Ecto neural progenitor cell (in vitro differentiated cells): ENCODE measurements around the gene TBC1D2.
A peak's percentile ranks its signal among the peaks of the same experiment; 100 is the strongest.
"Not testable (repeated sequence)": the region's sequence is repeated elsewhere in the genome, so short reads cannot be mapped to it uniquely, and the experiment has no call there.

Source experiments
- DNase-seq: peaks from one replicate; pipeline ENCODE4 v3.0.0-alpha.2; 2018; ENCODE audit warnings: low spot score

Gene TBC1D2

GRCh38 chr9:98270284-98270683 is 14.8 kb upstream of the TBC1D2 start:
- not testable (repeated sequence) for DNase-seq

GRCh38 chr9:98269652-98270051 is 14.2 kb upstream of the TBC1D2 start:
- not testable (repeated sequence) for DNase-seq

GRCh38 chr9:98267556-98267955 is 12.1 kb upstream of the TBC1D2 start:
- DNase-seq: not testable (repeated sequence)

GRCh38 chr9:98264516-98264915 is 9.1 kb upstream of the TBC1D2 start:
- DNase-seq: no peak

- peak; percentile 81 for DNase-seq
Observed at GRCh38 chr9:98263482-98264357, 8.3 kb upstream of the TBC1D2 start.

- no peak for DNase-seq
Observed at GRCh38 chr9:98263080-98263479, 7.6 kb upstream of the TBC1D2 start.

GRCh38 chr9:98262056-98262455 is 6.6 kb upstream of the TBC1D2 start:
- DNase-seq: no peak

- no peak for DNase-seq
Observed at GRCh38 chr9:98260635-98261034, 5.2 kb upstream of the TBC1D2 start.

- DNase-seq: no peak
Observed at GRCh38 chr9:98259791-98260190, 4.3 kb upstream of the TBC1D2 start.

- no peak for DNase-seq
Observed at GRCh38 chr9:98256756-98257155, 1.3 kb upstream of the TBC1D2 start.

- DNase-seq: peak; percentile 53
Observed at GRCh38 chr9:98255061-98255577, 330 bp downstream of the TBC1D2 start.

- DNase-seq: no peak
Observed at GRCh38 chr9:98254228-98255060, 1.0 kb downstream of the TBC1D2 start.

- DNase-seq: no peak
Observed at GRCh38 chr9:98253565-98253964, 1.9 kb downstream of the TBC1D2 start.

GRCh38 chr9:98251551-98251950 is 3.9 kb downstream of the TBC1D2 start:
- no peak for DNase-seq

- DNase-seq: no peak
Observed at GRCh38 chr9:98249771-98250170, 5.7 kb downstream of the TBC1D2 start.

- DNase-seq: no peak
Observed at GRCh38 chr9:98248737-98249474, 6.5 kb downstream of the TBC1D2 start.

GRCh38 chr9:98247831-98248657 is 7.4 kb downstream of the TBC1D2 start:
- DNase-seq: no peak

GRCh38 chr9:98242426-98242825 is 13.0 kb downstream of the TBC1D2 start:
- DNase-seq: no peak

GRCh38 chr9:98241357-98242300 is 13.8 kb downstream of the TBC1D2 start:
- no peak for DNase-seq

- DNase-seq: no peak
Observed at GRCh38 chr9:98240475-98240874, 15.0 kb downstream of the TBC1D2 start.
